ENCODE data around the gene SH3TC1. TPM values are rescaled to one million over a fixed set of nuclear protein-coding genes. Genes with fewer than 3 reads are reported as not detected.

Gene SH3TC1
- total and polyA plus RNA-seq, 4 experiments from 2014 or later: 7.9 to 41.3 (median 25.7) TPM

DNA sequence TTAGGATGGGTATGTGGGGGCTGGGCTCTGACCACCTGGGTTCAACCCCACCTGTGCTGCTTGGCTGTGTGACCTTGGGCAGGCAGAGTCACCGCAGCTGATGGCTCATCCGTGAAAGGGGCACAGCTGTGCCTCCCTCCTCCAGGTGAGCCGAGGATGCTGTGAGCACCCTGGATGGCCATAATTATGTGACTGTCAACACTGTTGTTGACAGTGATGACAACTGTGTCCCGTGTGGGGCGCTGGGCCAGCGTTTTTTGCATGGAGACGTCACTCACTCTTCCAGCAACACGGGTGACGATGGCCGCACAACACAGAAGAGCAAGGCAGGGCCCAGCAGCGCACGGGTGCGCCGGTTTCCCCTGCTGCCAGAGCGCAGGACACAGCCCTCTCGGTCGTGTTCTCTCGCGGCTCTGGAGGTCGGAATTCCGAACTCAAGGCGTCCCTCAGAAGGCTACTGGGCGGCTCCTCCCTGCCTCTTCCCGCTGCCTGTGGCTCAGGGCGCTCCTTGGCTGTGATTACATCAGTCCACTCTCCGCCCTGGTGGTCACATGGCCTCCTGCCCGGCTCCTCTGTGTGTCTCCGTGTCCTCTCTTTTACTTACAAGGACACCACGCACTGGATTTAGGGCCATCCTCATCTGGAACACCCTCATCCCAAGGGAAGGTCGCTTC lies 1.3 kb downstream of the SH3TC1 start:
- peaks cover 22 to 58% (median 43%) of the 10 kb centered on the region in 4 donors for H3K4me1 Mint-ChIP-seq
- Histone ChIP-seq H3K36me3 (ENCODE audit: insufficient read depth, low read length) (no peaks in the 10 kb centered on the region), H3K27ac (ENCODE audit: low read depth, low read length) (peak overlapping the region; percentile 84), H3K4me1 (ENCODE audit: insufficient read depth, low read length) (peaks cover 54% of the 10 kb centered on the region), H3K9me3 (ENCODE audit: control insufficient read depth in 1 of 2, low read length in 2 of 2) (no peaks in the 10 kb centered on the region), H3K27me3 (ENCODE audit: insufficient read depth, low read length) (no peaks in the 10 kb centered on the region), H3K4me3 (ENCODE audit: low read length in 2 of 2) (peak overlapping the region; percentile 55 to 85)
- no peaks in the 10 kb centered on the region for H3K9me3 Mint-ChIP-seq
- peak; percentile 39 to 75 (median 67) for DNase-seq
- peaks cover 0 to 6% of the 10 kb centered on the region in 2 donors for H3K36me3 Mint-ChIP-seq
- no peaks in the 10 kb centered on the region for H3K27me3 Mint-ChIP-seq
- intact Hi-C loops (cut with micrococcal nuclease): loop anchor here (2.0 kb wide), 2 partner anchors 24 to 42 kb away; partner anchors contain the start of gene ABLIM2
- peak overlapping the region; percentile 94 to 97 (median 96) for H3K4me3 Mint-ChIP-seq
- H3K27ac Mint-ChIP-seq: peak overlapping the region; percentile 96 to 99 (median 98)
- ChIA-PET CTCF (ENCODE audit: partially characterized antibody) (interaction anchor here (3.1 kb wide), 1 partner anchor 24 kb away, joined by 26 read pairs; no protein-coding TSS in a partner anchor), POLR2A (ENCODE audit: partially characterized antibody) (interaction anchor here (1.2 to 4.2 kb wide), 4 partner anchors 24 to 241 kb away, joined by 3 to 31 read pairs (median 15); partner anchors contain the start of gene ABLIM2)

GRCh38 chr4:8201321-8201781 lies 2.3 kb downstream of the SH3TC1 start:
- POLR2A ChIA-PET (ENCODE audit: partially characterized antibody): interaction anchor here (1.2 to 4.2 kb wide), 3 partner anchors 27 to 240 kb away, joined by 3 to 25 read pairs (median 8); partner anchors contain the start of gene ABLIM2
- H3K27ac Mint-ChIP-seq: peak overlapping the region; percentile 35 to 98 (median 98)
- H3K27me3 Mint-ChIP-seq: no peaks in the 10 kb centered on the region
- peaks cover 24 to 65% (median 44%) of the 10 kb centered on the region in 4 donors for H3K4me1 Mint-ChIP-seq
- no peaks in the 10 kb centered on the region for H3K9me3 Mint-ChIP-seq
- CTCF ChIA-PET (ENCODE audit: partially characterized antibody): interaction anchor here (1.0 to 1.4 kb wide), 2 partner anchors 25 to 40 kb away, joined by 3 to 8 read pairs; no protein-coding TSS in a partner anchor
- peaks cover 0 to 6% of the 10 kb centered on the region in 2 donors for H3K36me3 Mint-ChIP-seq
- H3K27ac ChIP-seq (ENCODE audit: low read depth, low read length): peak overlapping the region; percentile 84
- no peaks in the 10 kb centered on the region for H3K27me3 ChIP-seq (ENCODE audit: insufficient read depth, low read length)
- DNase-seq: peak in 4 of 5 donors; percentile 38 to 67 (median 42)
- H3K9me3 ChIP-seq (ENCODE audit: control insufficient read depth in 1 of 2, low read length in 2 of 2): no peaks in the 10 kb centered on the region
- peak overlapping the region; percentile 94 to 97 (median 96) for H3K4me3 Mint-ChIP-seq
- no peaks in the 10 kb centered on the region for H3K36me3 ChIP-seq (ENCODE audit: insufficient read depth, low read length)
- intact Hi-C loops (cut with micrococcal nuclease): loop anchor here (2.0 kb wide), 2 partner anchors 25 to 43 kb away; partner anchors contain the start of gene ABLIM2
- H3K4me3 ChIP-seq (ENCODE audit: low read length in 2 of 2): peak overlapping the region; percentile 55 to 85
- H3K4me1 ChIP-seq (ENCODE audit: insufficient read depth, low read length): peaks cover 59% of the 10 kb centered on the region

DNA sequence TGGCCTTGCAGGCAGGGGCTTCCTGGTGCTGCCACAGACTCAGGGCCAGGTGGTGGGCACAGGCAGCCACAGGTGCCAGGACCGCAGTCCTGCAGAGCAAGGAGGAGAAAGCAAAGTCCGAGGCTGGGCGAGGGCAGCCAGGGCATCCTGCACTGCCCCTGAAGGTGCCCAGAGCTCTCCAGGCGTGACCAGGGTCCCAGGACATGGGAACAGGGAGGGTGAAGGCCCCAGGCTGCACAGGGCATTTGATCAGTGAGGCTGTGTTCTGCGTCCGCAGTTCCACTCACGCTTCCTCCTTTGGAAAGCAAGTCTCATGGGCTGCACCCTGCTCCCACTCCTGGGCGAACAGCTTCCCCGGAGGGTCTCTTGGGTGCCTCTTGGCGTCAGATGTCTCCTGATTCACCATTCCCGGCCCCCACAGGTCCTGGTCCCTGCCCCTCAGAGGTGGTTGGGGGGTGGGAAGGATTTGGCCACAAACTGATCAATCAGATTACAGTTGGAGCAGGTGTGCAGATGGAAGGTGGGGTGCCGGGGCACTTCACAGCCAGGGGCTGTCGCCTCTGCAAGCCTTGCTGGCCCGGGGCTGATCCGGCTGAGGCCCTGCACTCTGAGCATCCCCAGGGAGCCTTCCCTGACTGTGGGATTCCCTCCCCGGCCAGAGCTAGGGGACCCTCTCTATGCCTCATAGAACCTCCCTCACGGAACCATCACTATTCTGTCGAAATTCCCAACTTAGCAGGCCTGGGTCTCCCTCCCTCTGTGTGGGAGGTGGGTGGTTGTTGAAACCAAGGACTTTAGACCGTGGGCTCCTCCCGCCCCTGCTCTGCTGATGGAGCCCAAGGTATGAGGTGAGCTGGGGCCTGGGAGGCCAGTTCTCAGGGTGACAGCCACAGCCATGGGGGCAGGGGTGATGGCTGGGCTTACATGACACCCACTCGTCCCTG lies 3.3 kb downstream of the SH3TC1 start:
- ChIA-PET CTCF (ENCODE audit: partially characterized antibody) (interaction anchor here (1.0 to 1.4 kb wide), 5 partner anchors 14 to 40 kb away, joined by 3 to 8 read pairs (median 3); no protein-coding TSS in a partner anchor), POLR2A (ENCODE audit: partially characterized antibody) (interaction anchor here (1.7 to 4.2 kb wide), 2 partner anchors 26 to 44 kb away, joined by 8 to 25 read pairs; partner anchors contain the start of gene ABLIM2)
- Mint-ChIP-seq H3K9me3 (no peaks in the 10 kb centered on the region), H3K4me3 (peak overlapping the region in 5 of 8 donors; percentile 8 to 97 (median 95)), H3K27ac (peak overlapping the region in 5 of 7 donors; percentile 65 to 98 (median 98)), H3K4me1 (peaks cover 27 to 60% (median 47%) of the 10 kb centered on the region in 4 donors), H3K36me3 (peaks cover 5 to 10% of the 10 kb centered on the region in 2 donors), H3K27me3 (no peaks in the 10 kb centered on the region)
- Histone ChIP-seq H3K36me3 (ENCODE audit: insufficient read depth, low read length) (no peaks in the 10 kb centered on the region), H3K4me3 (ENCODE audit: low read length in 2 of 2) (no peak overlapping the region), H3K9me3 (ENCODE audit: control insufficient read depth in 1 of 2, low read length in 2 of 2) (no peaks in the 10 kb centered on the region), H3K27ac (ENCODE audit: low read depth, low read length) (peak overlapping the region; percentile 84), H3K27me3 (ENCODE audit: insufficient read depth, low read length) (no peaks in the 10 kb centered on the region), H3K4me1 (ENCODE audit: insufficient read depth, low read length) (peaks cover 59% of the 10 kb centered on the region)
- DNase-seq: no peak
- intact Hi-C loops (cut with micrococcal nuclease): no loop called here

DNA sequence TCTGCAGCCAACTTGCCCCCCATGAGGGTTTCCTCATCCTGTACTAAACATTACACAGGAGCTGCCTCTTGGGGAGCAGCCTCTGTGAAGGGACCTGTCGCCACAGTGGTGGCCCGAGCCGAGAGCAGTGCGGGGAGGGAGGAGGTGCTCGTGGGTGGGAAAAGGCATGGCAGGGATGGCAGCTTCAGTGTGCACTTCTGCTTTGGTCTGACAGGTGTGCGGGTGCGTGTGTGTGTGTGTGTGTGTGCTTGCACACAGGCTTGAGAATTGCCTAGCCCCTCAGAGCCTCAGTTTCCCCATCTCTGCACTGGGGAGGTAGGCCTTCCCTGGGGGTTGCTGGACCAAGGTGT lies 3.9 kb downstream of the SH3TC1 start:
- Histone ChIP-seq H3K36me3 (ENCODE audit: insufficient read depth, low read length) (no peaks in the 10 kb centered on the region), H3K9me3 (ENCODE audit: control insufficient read depth in 1 of 2, low read length in 2 of 2) (no peaks in the 10 kb centered on the region), H3K4me3 (ENCODE audit: low read length in 2 of 2) (no peak overlapping the region), H3K27ac (ENCODE audit: low read depth, low read length) (no peak overlapping the region), H3K27me3 (ENCODE audit: insufficient read depth, low read length) (no peaks in the 10 kb centered on the region), H3K4me1 (ENCODE audit: insufficient read depth, low read length) (peaks cover 57% of the 10 kb centered on the region)
- intact Hi-C loops (cut with micrococcal nuclease): no loop called here
- H3K4me3 Mint-ChIP-seq: no peak overlapping the region
- ChIA-PET CTCF (ENCODE audit: partially characterized antibody) (interaction anchor here (1.0 to 1.3 kb wide), 3 partner anchors 13 to 39 kb away, joined by 3 to 4 read pairs (median 3); no protein-coding TSS in a partner anchor), POLR2A (ENCODE audit: partially characterized antibody) (no interaction called here)
- peaks cover 30 to 62% (median 48%) of the 10 kb centered on the region in 4 donors for H3K4me1 Mint-ChIP-seq
- H3K36me3 Mint-ChIP-seq: peaks cover 5 to 15% of the 10 kb centered on the region in 2 donors
- H3K27ac Mint-ChIP-seq: peak overlapping the region in 2 of 7 donors; percentile 13 to 63
- H3K27me3 Mint-ChIP-seq: no peaks in the 10 kb centered on the region
- H3K9me3 Mint-ChIP-seq: no peaks in the 10 kb centered on the region
- no peak for DNase-seq

DNA sequence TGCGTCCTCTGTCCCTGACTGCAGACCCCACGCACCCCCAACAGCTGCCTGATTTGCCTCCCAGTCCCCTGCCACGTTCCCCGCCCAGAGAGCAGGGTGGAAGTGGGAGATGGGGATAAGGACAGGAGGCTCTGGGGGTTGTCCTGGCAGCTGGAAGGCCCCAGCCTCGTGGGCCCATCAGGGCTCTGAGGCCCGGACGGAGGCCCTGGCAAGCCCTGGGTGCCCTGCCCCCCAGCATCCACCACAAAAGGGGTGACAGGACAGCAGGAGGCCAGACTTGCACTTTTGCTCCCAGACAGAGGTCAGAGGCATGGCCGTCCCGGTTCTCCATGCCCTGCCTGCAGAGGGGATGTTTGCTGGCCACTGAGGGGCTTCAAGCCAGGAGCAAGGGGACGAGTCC lies 4.7 kb downstream of the SH3TC1 start:
- Histone ChIP-seq H3K9me3 (ENCODE audit: control insufficient read depth in 1 of 2, low read length in 2 of 2) (no peaks in the 10 kb centered on the region), H3K36me3 (ENCODE audit: insufficient read depth, low read length) (peaks cover 3% of the 10 kb centered on the region), H3K27me3 (ENCODE audit: insufficient read depth, low read length) (no peaks in the 10 kb centered on the region), H3K4me3 (ENCODE audit: low read length in 2 of 2) (no peak overlapping the region), H3K4me1 (ENCODE audit: insufficient read depth, low read length) (peaks cover 49% of the 10 kb centered on the region), H3K27ac (ENCODE audit: low read depth, low read length) (no peak overlapping the region)
- peaks cover 5 to 15% of the 10 kb centered on the region in 2 donors for H3K36me3 Mint-ChIP-seq
- peak overlapping the region in 3 of 7 donors; percentile 48 to 65 (median 56) for H3K27ac Mint-ChIP-seq
- intact Hi-C loops (cut with micrococcal nuclease): no loop called here
- peaks cover 24 to 54% (median 41%) of the 10 kb centered on the region in 4 donors for H3K4me1 Mint-ChIP-seq
- no peak overlapping the region for H3K4me3 Mint-ChIP-seq
- ChIA-PET CTCF (ENCODE audit: partially characterized antibody) (interaction anchor here (1.2 to 1.3 kb wide), 2 partner anchors 13 to 39 kb away, joined by 3 to 4 read pairs; no protein-coding TSS in a partner anchor), POLR2A (ENCODE audit: partially characterized antibody) (no interaction called here)
- no peaks in the 10 kb centered on the region for H3K27me3 Mint-ChIP-seq
- no peak for DNase-seq
- no peaks in the 10 kb centered on the region for H3K9me3 Mint-ChIP-seq

- Mint-ChIP-seq H3K27ac (no peak overlapping the region), H3K9me3 (no peaks in the 10 kb centered on the region), H3K27me3 (no peaks in the 10 kb centered on the region), H3K4me1 (peaks cover 22 to 46% (median 37%) of the 10 kb centered on the region in 4 donors), H3K4me3 (no peak overlapping the region), H3K36me3 (peaks cover 5 to 14% of the 10 kb centered on the region in 2 donors)
- H3K27ac ChIP-seq (ENCODE audit: low read depth, low read length): no peak overlapping the region
- no peak for DNase-seq
- peaks cover 5% of the 10 kb centered on the region for H3K36me3 ChIP-seq (ENCODE audit: insufficient read depth, low read length)
- intact Hi-C loops (cut with micrococcal nuclease): no loop called here
- ChIA-PET CTCF (ENCODE audit: partially characterized antibody) (no interaction called here), POLR2A (ENCODE audit: partially characterized antibody) (no interaction called here)
- H3K4me1 ChIP-seq (ENCODE audit: insufficient read depth, low read length): peaks cover 41% of the 10 kb centered on the region
- H3K9me3 ChIP-seq (ENCODE audit: control insufficient read depth in 1 of 2, low read length in 2 of 2): no peaks in the 10 kb centered on the region
- H3K4me3 ChIP-seq (ENCODE audit: low read length in 2 of 2): no peak overlapping the region
- H3K27me3 ChIP-seq (ENCODE audit: insufficient read depth, low read length): no peaks in the 10 kb centered on the region
These were observed 5.6 kb downstream of the SH3TC1 start for GRCh38 chr4:8204576-8205227.
